Forelimb muscle (tissue), 1 donor: ENCODE data around the gene UBE2E1. TPM values are rescaled to one million over a fixed set of nuclear protein-coding genes. Genes with fewer than 3 reads are reported as not detected.
"Not testable (repeated sequence)": the region's sequence is repeated elsewhere in the genome, so short reads cannot be mapped to it uniquely, and the experiment has no call there.

Experiments used
- DNase-seq: peaks from one replicate; pipeline ENCODE4 v3.0.0-alpha.2; 2013; ENCODE audit warnings: low read depth
- polyA plus RNA-seq: library from polyadenylated mRNA; unstranded; fragments of 120-200 nt; gene quantifications from one replicate; pipeline ENCODE4 v1.2.1, GENCODE V29; 2013; ENCODE audit not compliant: insufficient read length

Gene UBE2E1
- polyA plus RNA-seq, 1 donor = 80.3 TPM

DNA sequence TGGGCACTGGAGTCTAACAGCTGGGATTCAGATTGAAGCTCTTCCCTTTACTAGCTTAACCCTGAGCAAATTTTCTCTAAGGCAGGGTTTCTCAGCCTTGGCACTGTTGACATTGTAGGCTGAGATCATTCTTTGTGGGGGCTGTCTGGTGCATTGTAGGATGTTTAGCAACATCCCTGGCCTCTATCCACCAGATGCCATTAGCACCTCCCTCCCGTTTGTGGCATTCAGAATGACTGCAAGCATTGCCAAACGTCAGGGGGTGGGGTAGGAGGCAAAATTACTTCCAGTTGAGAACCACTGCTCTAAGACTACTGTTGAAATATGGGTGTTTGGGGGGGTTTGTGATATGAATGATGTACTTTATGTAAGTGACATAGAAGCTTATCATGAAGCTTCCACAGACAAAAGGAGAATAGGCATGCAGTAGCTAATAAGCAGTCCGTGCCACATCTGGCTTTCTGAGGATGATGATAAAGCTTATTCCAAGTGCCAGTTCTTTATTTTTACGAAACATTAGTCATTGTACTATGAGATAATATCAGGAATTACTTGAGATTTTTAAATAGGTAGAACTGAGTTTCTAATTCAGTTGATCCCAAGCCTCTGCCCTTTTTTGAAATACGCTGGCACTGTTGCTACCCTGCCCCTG lies 71.7 kb downstream of the UBE2E1 start:
- no peak for DNase-seq

DNA sequence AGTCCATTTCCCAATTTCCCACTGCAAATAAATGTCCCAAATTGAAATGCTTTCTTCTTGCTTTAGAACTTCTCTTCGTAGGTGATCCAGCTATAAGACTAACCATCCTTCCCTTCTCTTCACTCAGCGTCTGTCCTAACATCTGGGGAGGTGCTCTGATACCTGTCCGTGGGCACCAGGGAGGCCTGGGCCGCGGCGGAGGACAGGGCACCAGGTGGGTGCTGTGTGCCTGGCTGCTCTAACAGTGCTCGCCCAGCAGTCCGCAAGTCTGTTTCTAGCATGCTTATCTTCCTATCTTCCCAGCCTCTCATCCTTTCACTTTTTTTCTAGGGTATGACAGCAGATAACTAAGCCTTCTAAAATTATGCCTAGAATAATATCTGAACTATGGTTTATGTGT lies 73.7 kb downstream of the UBE2E1 start:
- DNase-seq = no peak

DNA sequence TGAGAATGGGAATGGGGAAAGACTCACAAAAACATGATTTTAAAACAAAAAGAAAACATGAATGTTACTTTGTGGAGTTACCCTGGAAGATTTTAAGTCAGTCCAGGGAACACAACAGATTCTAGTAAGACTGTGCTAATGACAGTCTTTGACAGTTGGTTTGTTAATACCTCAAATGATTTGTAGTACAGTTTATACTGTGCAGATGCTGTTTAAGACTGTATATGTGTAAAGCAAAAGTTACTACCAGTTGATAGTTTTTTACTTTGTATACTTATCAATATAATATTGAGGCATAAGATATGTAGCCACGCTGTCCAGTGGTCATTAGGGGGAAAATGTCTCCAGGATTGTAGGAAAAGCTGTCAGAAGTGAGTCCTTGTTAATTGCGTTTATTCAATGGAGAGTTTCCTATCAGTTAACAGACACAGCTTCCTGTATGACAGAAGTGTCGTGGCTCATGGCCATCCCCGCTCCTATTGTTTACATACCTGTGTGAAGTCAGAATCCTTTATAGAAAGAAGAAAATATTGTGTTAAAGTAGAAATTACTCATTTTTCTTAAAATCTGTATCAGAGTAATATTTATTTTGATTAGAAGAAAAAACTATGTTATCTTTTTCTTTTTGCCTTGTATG lies 75.1 kb downstream of the UBE2E1 start:
- no peak for DNase-seq

DNA sequence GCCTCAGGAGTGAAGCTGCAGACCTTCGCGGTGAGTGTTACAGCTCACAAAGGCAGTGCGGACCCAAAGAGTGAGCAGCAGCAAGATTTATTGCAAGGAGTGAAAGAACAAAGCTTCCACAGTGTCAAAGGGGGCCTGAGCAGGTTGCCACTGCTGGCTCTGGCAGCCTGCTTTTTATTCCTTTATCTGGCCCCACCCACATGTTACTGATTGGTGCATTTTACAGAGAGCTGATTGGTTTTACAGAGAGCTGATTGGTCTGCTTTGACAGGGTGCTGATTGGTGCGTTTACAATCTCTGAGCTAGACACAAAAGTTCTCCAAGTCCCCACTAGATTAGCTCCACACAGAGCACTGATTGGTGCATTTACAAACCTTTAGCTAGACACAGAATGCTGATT lies 76.2 kb downstream of the UBE2E1 start:
- not testable (repeated sequence) for DNase-seq

DNA sequence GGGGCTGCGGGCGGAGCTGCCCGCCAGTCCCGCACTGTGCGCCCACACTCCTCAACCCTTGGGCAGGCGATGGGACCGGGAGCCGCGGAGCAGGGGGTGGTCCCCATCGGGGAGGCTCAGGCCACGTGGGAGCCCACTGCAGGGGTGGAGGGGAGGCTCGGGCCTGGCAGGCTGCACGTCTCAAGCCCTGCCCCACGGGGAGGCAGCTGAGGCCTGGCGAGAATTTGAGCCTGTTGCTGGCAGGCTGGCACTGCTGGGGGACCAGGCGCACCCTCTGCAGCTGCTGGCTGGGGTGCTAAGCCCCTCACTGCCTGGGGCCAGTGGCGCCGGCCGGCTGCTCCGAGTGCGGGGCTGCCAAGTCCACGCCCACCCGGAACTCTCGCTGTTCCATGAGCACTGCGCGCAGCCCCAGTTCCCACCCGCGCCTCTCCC lies 76.7 kb downstream of the UBE2E1 start:
- DNase-seq = no peak

DNA sequence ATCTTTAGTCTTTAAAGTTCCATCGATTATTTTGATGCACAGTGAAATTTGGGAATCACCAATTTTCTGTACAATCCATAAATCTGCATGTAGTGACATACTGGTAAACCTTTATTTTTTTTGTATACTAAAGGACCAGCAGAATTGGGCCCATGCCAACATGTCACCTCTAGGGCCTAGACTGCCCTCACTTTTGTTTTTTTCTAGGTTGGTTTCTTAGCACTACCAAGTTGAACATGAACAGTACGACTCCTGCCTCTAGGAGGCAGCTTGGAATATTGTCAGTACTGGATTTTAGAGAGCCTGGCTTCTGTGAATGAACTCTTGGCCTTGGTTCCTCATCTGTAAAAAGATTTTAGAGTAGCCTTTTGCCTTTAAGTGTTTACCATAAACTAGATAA lies 78.7 kb downstream of the UBE2E1 start:
- no peak for DNase-seq

DNA sequence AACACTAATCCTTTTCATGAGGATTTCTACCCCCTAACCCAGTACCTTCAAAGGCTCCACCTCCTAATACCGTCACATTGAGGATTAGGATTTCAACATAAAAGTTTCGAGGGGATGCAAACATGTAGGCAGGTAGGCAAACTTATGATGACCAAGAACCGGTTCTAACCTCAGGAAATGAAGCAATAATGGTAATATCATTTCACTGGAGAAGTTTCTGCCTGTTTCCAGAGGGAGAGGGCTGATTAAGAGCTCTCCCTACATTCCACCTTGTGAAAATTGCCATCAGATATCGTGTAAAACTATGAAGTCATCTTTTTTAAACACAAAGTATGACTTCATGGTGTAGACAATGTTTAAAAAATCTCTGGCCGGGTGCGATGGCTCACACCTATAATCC lies 79.5 kb downstream of the UBE2E1 start:
- DNase-seq = no peak

DNA sequence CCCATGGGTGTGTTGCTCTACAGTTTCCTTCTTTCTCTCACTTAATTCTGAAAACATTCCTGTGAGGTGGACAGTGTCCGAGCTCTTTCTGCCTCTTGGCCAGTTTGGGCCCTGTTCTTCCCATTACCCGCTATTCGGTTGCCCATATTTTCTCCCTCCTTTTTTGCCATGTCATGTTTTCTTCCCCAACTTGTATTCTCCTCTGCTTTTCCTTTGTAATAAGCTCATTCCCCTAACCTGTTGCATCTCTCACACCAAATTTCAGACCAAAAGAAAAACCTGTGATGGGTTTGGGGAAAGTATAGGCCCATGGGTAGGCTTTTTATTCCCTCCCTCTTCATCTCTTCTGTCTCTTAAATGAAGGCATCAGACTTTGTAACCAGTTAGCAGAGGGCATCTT lies 80.6 kb downstream of the UBE2E1 start:
- no peak for DNase-seq

DNA sequence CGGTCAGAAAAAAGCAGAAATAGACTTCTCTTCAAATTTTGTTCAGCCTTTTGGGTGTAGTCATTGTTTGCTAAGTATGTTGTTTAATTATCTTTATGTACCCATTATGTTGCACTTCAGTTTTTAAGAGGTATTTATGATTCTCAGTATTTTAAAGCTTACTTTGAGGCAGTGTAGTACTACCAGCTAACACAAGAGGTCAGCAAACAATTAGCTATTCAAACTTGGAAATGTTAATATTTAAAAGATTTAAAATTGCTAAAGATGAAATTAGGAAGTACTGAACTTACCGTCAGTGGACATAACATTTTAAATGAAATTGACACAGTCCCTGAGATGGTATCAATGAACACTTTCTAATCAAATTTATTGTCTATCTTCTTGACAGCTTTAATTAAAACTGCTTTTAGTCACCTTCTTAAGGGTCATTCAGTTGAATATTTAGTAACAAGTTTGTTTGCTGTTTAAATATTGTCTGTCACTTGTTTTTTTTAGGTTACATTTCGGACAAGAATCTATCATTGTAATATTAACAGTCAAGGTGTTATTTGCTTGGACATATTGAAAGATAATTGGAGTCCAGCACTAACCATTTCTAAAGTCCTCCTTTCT lies 83.0 kb downstream of the UBE2E1 start:
- no peak for DNase-seq

DNA sequence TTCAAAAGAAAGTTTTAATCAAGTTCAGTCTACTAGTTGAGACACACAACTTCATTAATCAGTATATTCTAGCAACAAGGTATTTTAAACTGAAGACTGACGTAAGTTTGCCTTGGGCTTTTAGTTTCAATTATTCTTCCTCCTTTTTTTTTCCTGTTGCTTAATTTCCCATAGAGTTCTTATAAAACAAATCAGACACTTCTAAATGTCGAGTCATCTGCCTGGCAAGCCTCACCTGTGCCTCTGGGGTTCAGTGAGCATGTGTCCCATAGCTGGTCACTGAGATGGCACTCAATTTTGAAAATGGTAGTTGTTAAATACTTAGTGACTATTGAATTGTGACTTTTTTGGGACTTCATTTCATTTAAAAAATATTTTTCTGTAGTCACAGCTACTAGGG lies 83.6 kb downstream of the UBE2E1 start:
- DNase-seq = no peak

DNA sequence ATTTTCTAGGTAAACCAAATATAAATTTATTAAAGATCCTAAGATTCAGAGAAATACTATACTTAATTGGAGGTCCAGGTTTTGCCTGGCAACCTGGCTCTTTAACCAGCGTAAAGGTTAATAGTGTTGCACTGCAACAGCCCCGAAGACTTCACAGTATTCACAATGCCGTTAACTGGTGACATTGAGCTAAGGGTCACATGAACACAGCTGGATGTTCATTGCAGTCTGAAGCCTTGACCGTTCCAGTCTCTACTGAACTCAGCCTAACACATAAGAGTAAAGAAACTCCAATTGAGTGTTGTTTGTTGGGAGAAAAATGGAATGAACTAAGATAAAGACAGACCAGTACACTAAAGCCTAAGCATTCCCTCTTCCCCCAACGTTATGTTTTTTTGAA lies 84.2 kb downstream of the UBE2E1 start:
- DNase-seq = no peak

DNA sequence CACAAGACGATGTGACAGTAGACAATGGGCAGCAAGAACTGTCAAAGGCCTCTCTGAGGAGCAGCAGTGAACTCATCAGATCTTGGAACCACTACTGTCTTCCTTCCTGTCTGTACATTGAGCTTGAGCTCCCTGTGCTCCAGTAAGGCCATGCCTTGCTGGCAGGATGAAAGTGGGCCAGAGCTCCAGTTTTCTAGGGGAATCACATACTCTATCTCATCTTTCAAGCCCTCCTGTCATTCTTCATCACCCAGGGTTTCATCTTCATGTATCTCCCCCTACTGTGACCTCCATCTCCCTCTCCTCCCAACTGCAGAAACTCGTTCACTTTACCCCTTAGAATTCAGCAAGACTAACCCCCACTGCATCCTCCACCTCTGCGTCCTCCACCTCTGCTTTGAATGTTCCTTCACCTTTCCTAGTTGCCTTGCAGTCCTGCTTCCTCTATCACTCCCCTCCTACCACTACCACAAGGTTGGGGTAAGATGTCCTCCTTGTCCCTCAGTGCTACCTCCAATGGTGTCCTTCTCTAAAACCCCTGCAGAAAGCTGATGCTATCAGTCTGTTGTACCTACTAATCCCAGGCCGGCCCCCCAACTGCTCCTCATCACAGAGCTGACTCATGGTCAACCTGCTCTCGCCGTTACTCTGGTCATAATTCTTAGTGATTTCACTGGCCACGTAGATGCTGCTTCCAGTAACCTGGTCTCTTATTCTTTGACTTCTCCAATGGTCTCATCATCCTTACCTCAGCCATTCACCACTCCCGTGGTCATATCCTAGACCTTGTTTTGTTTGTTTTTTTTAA lies 88.7 kb downstream of the UBE2E1 start:
- no peak for DNase-seq

DNA sequence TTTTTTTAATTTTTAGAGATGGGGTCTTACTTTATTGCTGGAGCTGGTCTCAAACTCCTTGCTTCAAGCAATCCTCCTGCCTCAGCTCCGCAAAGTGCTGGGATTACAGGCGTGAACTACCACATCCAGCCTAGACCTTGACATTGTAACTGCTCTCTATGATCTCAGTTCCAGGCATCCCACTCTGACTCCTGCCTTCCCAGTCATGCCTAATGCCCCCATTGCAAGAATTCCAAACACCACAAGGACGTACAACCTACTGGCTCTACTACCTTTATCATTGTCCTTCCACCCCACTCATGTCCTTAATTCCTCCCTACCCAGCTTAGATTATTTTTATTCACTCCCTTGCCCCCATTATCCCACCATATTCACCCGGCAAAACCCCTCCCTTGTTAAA lies 89.4 kb downstream of the UBE2E1 start:
- no peak for DNase-seq

DNA sequence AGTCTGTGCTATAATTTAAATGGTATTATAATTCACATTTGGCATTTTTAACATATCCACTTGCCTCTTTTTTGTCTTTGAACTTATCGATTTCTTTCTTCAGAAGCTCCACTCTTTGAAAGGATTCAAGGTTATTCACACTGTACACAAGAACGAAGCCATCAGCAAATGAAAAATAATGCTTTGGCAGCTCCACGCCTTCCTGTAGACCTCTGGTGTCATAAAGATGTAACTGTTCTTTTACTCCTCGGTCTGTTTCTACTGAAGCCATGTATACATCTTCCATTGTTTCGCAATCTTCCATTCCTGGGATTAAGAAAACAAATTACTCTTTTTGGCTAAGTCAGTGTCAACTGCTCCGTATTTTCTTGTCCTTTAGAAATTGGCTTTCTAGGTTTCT lies 95.0 kb downstream of the UBE2E1 start:
- DNase-seq = no peak

DNA sequence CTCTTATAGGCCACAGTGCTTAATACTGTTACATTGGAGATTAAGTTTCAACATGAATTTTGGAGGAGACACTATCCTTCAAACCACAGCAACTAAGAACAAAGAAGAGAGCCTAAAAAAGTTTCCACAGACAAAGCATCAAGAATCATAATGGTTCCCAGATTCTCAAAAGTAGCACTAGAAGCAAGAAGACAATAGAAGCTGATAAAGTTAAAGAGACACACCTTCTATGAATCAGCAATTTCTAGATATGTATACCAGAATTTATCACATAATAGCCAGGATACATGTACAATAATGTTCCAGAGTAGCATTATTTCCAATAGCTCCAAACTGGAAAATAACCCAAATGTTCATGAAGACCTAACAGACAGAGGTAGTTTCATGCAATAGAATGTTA lies 98.8 kb downstream of the UBE2E1 start:
- DNase-seq = no peak

DNA sequence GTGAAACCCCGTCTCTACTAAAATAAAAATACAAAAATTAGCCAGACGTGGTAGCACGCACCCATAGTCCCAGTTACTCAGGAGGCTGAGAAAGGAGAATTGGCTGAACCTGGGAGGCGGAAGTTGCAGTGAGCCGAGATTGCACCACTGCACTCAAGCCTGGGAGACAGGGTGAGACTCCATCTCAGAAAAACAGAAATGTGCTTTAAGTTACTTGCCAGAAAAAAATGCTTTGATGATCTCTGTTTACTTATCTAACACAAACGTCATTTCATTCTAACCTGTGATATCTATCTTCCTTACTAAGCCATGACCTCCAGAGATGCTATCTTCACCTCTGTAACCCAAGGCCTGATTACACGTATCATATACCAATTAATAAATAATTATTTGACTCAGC lies 103.6 kb downstream of the UBE2E1 start:
- DNase-seq = no peak

DNA sequence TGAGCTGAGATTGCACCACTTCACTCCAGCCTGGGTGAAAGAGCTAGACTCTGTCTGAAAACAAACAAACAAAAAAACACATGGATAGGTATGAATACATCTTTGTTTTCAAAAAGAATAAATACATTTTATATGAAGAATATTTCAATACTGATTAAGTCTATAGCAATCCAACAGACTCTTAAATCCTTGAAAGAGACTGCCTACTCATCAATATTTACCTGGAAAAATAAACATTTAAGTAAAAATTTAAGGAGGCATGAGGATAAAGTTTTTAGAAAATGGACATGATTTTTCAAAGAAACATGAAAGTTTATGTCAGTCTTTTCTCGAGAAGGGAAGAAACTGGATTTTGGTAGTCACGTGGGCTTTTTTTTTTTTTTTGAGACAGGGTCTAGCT lies 105.6 kb downstream of the UBE2E1 start:
- no peak for DNase-seq

DNA sequence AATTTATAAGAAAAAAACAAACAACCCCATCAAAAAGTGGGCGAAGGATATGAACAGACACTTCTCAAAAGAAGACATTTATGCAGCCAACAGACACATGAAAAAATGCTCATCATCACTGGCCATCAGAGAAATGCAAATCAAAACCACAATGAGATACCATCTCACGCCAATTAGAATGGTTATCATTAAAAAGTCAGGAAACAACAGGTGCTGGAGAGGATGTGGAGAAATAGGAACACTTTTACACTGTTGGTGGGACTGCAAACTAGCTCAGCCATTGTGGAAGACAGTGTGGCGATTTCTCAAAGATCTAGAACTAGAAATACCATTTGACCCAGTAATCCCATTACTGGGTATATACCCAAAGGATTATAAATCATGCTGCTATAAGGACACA lies 106.6 kb downstream of the UBE2E1 start:
- DNase-seq = not testable (repeated sequence)

DNA sequence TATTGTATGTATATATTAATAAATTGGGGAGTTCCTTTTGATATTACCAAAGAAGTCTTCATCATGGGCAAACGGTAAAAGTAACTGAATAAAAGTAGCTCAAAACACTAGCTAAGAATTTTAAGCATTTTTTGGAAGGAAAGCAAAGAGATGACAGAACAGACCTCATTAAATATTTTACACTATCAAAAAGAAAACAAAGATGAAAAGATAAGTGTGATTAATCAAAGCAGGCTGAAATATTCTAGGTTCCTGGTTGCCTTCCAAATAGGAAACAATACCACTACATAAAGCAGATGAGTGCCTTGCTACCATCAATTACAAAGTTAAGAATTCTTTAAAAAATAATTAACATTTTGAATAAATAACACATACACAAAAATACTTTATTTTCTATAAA lies 107.4 kb downstream of the UBE2E1 start:
- no peak for DNase-seq

DNA sequence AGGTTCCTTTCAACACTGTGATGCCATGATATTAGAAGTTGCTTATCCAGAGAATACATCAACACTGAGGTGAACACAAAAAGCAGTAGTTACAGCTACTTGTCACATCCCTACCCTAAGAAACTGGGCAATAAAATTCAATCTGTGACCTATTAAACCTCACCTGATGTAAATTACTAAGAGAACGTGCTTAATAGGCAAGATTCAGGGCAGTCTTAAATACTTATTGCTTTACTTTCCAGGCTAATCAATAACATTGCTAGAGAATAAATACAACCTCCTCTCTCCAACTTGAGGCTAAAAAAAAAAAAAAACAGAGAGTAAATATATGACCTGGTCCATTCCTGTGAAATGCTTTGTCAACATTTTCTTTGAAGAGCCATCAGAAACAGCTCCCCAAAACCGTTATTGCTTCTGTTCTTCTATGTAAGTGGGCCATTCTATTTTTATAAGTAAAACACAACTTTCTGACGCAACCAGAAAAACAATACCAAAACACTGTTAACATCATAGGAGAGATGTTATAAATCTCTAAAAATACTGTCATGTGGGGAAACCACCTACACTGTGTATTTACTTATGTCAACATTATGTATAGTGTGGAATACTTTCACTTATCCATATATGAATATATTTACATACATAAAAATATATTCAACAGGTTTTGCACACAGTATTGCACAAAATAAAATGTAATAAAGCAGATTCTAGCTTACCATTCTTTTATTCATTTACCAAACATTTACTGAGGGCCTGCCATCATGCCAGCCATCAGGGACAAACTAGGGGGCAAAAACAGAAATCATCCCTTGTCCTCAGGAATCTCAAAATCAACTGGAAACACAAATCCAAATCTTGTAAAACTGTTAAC lies 108.4 kb downstream of the UBE2E1 start:
- DNase-seq = no peak

DNA sequence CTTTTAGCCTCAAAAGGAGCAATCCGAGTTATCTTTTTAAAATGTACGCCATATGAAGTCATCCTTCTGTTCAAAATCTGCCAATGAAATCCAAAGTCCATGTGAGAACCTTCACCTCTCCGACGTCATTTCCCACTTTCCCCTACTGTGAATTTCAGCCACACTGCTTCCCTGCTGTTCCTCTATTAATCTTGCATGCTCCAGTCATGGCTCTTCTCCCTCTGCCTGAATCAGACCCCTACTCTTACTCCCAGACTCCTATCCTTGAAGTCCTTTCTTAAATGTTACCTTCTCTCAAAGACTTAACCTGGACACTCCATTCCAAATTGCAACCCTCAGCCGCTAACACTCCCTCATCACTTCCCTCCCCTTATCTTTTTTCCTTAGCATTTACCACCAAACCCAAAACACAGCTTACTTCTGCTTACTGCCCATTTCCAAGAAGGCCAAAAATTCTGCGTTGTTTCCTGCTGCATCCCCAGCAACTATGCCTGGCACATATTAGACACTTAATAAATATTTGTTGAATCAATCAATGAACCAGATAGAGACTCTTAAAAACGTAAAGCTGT lies 109.9 kb downstream of the UBE2E1 start:
- DNase-seq = no peak
